UCSD-AML1 (cell line): ENCODE measurements around the gene PPFIBP1.

Experiments
- DNase-seq: peaks from one replicate; lab custom pipeline; 2025; ENCODE audit not compliant: unreplicated experiment; lab: John Stamatoyannopoulos, UW

Gene PPFIBP1

GRCh38 chr12:27511723-27512045, 12.3 kb upstream of the PPFIBP1 start:
- DNase-seq = no peak

GRCh38 chr12:27513155-27513824, 10.7 kb upstream of the PPFIBP1 start:
- no peak for DNase-seq

- no peak for DNase-seq
Observed at GRCh38 chr12:27515671-27516070, 8.3 kb upstream of the PPFIBP1 start.

GRCh38 chr12:27516625-27517024, 7.4 kb upstream of the PPFIBP1 start:
- no peak for DNase-seq

GRCh38 chr12:27517546-27517945, 6.5 kb upstream of the PPFIBP1 start:
- no peak for DNase-seq

- no peak for DNase-seq
Observed at GRCh38 chr12:27517961-27518665, 5.9 kb upstream of the PPFIBP1 start.

- DNase-seq = peak; percentile 16
Observed at GRCh38 chr12:27521066-27521465, 2.9 kb upstream of the PPFIBP1 start.

- DNase-seq = no peak
Observed at GRCh38 chr12:27521981-27522380, 2.0 kb upstream of the PPFIBP1 start.

- DNase-seq = no peak
Observed at GRCh38 chr12:27523305-27523641, 733 bp upstream of the PPFIBP1 start.

GRCh38 chr12:27524494-27524835, 459 bp downstream of the PPFIBP1 start:
- no peak for DNase-seq

GRCh38 chr12:27524839-27525753, 1.1 kb downstream of the PPFIBP1 start:
- DNase-seq = peak; percentile 14

GRCh38 chr12:27527512-27527911, 3.5 kb downstream of the PPFIBP1 start:
- no peak for DNase-seq

GRCh38 chr12:27528788-27529187, 4.8 kb downstream of the PPFIBP1 start:
- DNase-seq = no peak

- DNase-seq = no peak
Observed at GRCh38 chr12:27530157-27530922, 6.3 kb downstream of the PPFIBP1 start.

- DNase-seq = no peak
Observed at GRCh38 chr12:27531896-27532295, 7.9 kb downstream of the PPFIBP1 start.

- no peak for DNase-seq
Observed at GRCh38 chr12:27534060-27534764, 10.2 kb downstream of the PPFIBP1 start.

GRCh38 chr12:27534765-27535161, 10.8 kb downstream of the PPFIBP1 start:
- DNase-seq = no peak

GRCh38 chr12:27535318-27535717, 11.3 kb downstream of the PPFIBP1 start:
- no peak for DNase-seq

GRCh38 chr12:27537855-27538675, 14.1 kb downstream of the PPFIBP1 start:
- DNase-seq = no peak

- no peak for DNase-seq
Observed at GRCh38 chr12:27539191-27539631, 15.2 kb downstream of the PPFIBP1 start.
